ENCODE data around the gene YIPF1. TPM values are rescaled to one million over a fixed set of nuclear protein-coding genes. Genes with fewer than 3 reads are reported as not detected.
"Not testable (repeated sequence)": the region's sequence is repeated elsewhere in the genome, so short reads cannot be mapped to it uniquely, and the experiment has no call there.

Gene YIPF1
- total and polyA plus RNA-seq, 12 donors: 22.2 to 59.5 (median 38.9) TPM

DNA sequence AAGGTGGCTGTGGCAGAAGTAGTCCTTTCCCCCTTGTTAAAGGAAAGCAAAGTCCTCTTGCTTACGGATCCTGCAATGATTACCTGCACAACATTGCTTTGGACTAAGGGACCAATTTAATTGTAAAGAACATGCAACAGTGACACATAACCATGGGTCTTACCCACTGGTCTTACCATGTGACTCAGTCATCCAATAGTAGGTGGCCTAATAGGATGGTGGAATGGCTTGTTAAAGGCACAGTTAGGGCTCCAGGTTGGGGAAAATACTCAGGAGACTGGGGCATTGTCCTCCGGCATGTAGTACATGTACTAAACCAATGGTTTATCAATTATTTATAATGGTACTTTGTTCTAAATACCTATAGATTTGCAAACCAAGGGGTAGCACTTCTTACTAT, 2.1 kb upstream of the YIPF1 start:
- no peak for TF ChIP-seq POLR2A (IDR thresholded peaks at IDR 0.05)
- TF ChIP-seq, protein P1, sequence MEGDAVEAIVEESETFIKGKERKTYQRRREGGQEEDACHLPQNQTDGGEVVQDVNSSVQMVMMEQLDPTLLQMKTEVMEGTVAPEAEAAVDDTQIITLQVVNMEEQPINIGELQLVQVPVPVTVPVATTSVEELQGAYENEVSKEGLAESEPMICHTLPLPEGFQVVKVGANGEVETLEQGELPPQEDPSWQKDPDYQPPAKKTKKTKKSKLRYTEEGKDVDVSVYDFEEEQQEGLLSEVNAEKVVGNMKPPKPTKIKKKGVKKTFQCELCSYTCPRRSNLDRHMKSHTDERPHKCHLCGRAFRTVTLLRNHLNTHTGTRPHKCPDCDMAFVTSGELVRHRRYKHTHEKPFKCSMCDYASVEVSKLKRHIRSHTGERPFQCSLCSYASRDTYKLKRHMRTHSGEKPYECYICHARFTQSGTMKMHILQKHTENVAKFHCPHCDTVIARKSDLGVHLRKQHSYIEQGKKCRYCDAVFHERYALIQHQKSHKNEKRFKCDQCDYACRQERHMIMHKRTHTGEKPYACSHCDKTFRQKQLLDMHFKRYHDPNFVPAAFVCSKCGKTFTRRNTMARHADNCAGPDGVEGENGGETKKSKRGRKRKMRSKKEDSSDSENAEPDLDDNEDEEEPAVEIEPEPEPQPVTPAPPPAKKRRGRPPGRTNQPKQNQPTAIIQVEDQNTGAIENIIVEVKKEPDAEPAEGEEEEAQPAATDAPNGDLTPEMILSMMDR (IDR thresholded peaks at IDR 0.05): no peak
- Histone ChIP-seq H3K36me3 (replicated peaks in 1 of 2) (peaks cover 0 to 4% of the 10 kb centered on the region in 2 donors), H3K4me1 (replicated peaks in 1 of 2) (peaks cover 16 to 25% of the 10 kb centered on the region in 2 donors), H3K4me3 (no peak overlapping the region), H3K9me3 (replicated peaks in 1 of 3) (no peaks in the 10 kb centered on the region), H3K27me3 (no peaks in the 10 kb centered on the region), H3K27ac (no peak overlapping the region)
- WGBS, 4 donors: 76 to 100% (median 88%) methylated on average over 2 of the region's 2 CpGs
- intact Hi-C loops (cut with DNase I): loop anchor here in 1 of 2 donors (10.0 kb wide), 1 partner anchor 53 kb away; the partner anchor contains the start of genes IFT25 and LRRC42
- DNase-seq: no peak

GRCh38 chr1:53891018-53891417, 1.4 kb upstream of the YIPF1 start:
- no peaks in the 10 kb centered on the region for H3K27me3 ChIP-seq
- no peak overlapping the region for H3K4me3 ChIP-seq
- no peak for TF ChIP-seq POLR2A (IDR thresholded peaks at IDR 0.05)
- TF ChIP-seq, protein P1 (IDR thresholded peaks at IDR 0.05): no peak
- H3K27ac ChIP-seq: no peak overlapping the region
- H3K4me1 ChIP-seq (replicated peaks in 1 of 2): peaks cover 10 to 21% of the 10 kb centered on the region in 2 donors
- no peaks in the 10 kb centered on the region for H3K9me3 ChIP-seq (replicated peaks in 1 of 3)
- 89 to 99% (median 90%) methylated on average over 2 of the region's 2 CpGs for WGBS, 4 donors
- intact Hi-C loops (cut with DNase I): loop anchor here in 1 of 2 donors (10.0 kb wide), 1 partner anchor 54 kb away; the partner anchor contains the start of genes IFT25 and LRRC42
- H3K36me3 ChIP-seq (replicated peaks in 1 of 2): peaks cover 0 to 4% of the 10 kb centered on the region in 2 donors
- no peak for DNase-seq

GRCh38 chr1:53890522-53890941, 935 bp upstream of the YIPF1 start:
- H3K27ac ChIP-seq: peak overlapping the region in 3 of 5 donors; percentile 79
- intact Hi-C loops (cut with DNase I): loop anchor here in 1 of 2 donors (10.0 kb wide), 1 partner anchor 54 kb away; the partner anchor contains the start of genes IFT25 and LRRC42
- peak overlapping the region in 1 of 4 donors; percentile 77 for H3K4me3 ChIP-seq
- no peak for TF ChIP-seq POLR2A (IDR thresholded peaks at IDR 0.05)
- TF ChIP-seq, protein P1 (IDR thresholded peaks at IDR 0.05): no peak
- no peaks in the 10 kb centered on the region for H3K9me3 ChIP-seq (replicated peaks in 1 of 3)
- peaks cover 0 to 4% of the 10 kb centered on the region in 2 donors for H3K36me3 ChIP-seq (replicated peaks in 1 of 2)
- DNase-seq: no peak
- H3K4me1 ChIP-seq (replicated peaks in 1 of 2): peaks cover 10 to 21% of the 10 kb centered on the region in 2 donors
- no peaks in the 10 kb centered on the region for H3K27me3 ChIP-seq
- WGBS, 4 donors: 80 to 86% (median 82%) methylated on average over 7 of the region's 7 CpGs

DNA sequence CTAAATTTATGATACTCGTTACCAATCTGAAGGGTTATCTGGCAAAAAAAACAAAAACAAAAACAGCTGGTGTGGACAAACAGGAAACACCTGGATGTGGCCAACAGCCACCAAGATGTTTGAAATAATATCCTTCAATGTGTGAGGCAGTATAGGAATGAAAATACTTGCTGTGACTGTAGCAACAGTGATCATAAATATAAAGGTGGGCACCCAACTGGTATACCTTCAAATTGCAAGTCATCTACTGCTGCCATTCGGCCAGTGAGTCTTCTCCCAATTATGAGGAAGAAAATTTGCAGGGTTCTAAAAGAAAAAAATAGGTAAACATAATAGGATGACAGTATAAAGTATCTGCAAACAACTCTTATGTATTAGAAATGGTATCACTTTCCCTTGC, 916 bp downstream of the YIPF1 start:
- Histone ChIP-seq H3K36me3 (replicated peaks in 1 of 2) (peaks cover 0 to 4% of the 10 kb centered on the region in 2 donors), H3K9me3 (replicated peaks in 1 of 3) (no peaks in the 10 kb centered on the region), H3K4me1 (replicated peaks in 1 of 2) (peaks cover 10 to 21% of the 10 kb centered on the region in 2 donors), H3K27ac (peak overlapping the region in 1 of 5 donors; percentile 79), H3K4me3 (peak overlapping the region in 1 of 4 donors; percentile 77), H3K27me3 (no peaks in the 10 kb centered on the region)
- 44 to 54% (median 48%) methylated on average over 2 of the region's 2 CpGs for WGBS, 4 donors
- peak in 1 of 7 donors; percentile 6 for DNase-seq
- intact Hi-C loops (cut with DNase I): loop anchor here in 1 of 2 donors (5.0 kb wide), 1 partner anchor 54 kb away; no protein-coding TSS in a partner anchor
- no peak for TF ChIP-seq POLR2A (IDR thresholded peaks at IDR 0.05)

GRCh38 chr1:53883600-53883999, 6.0 kb downstream of the YIPF1 start:
- 90 to 99% (median 94%) methylated on average over 6 of the region's 6 CpGs for WGBS, 4 donors
- H3K27ac ChIP-seq; H3K27me3 ChIP-seq; H3K4me1 ChIP-seq (replicated peaks in 1 of 2); H3K9me3 ChIP-seq (replicated peaks in 1 of 3); H3K4me3 ChIP-seq; intact Hi-C loops (cut with DNase I): not testable (repeated sequence)
- peak in 1 of 7 donors; percentile 37 for DNase-seq
- peaks cover 0 to 22% of the 10 kb centered on the region in 2 donors for H3K36me3 ChIP-seq (replicated peaks in 1 of 2)

GRCh38 chr1:53881853-53882252, 7.7 kb downstream of the YIPF1 start:
- intact Hi-C loops (cut with DNase I); DNase-seq; H3K9me3 ChIP-seq (replicated peaks in 1 of 3); H3K27ac ChIP-seq; H3K4me3 ChIP-seq; H3K4me1 ChIP-seq (replicated peaks in 1 of 2); H3K27me3 ChIP-seq: not testable (repeated sequence)
- 93 to 98% (median 96%) methylated on average over 2 of the region's 2 CpGs for WGBS, 4 donors
- H3K36me3 ChIP-seq (replicated peaks in 1 of 2): peaks cover 0 to 30% of the 10 kb centered on the region in 2 donors

All from adrenal gland (tissue), 12 donors.